B cell (primary cell): Measurements from ENCODE around the gene GABRB2. TPM values are rescaled to one million over a fixed set of nuclear protein-coding genes. Genes with fewer than 3 reads are reported as not detected.

Source experiments
- ATAC-seq: fragments of 200-7000 bp; cut with Tn5 transposase; one replicate; pipeline ENCODE4 v1.10.0; 2021; ENCODE audit warnings: low read depth, mild to moderate bottlenecking, moderate number of reproducible peaks, moderate library complexity
- CTCF ChIA-PET: fragments of 350-600 bp; sonication (Branson Sonifier 250); formaldehyde crosslinking; loops from one replicate; lab custom pipeline; 2021; ENCODE audit warnings: antibody characterized with exemption, inconsistent platforms; lab: Charles Lee
- POLR2A ChIA-PET: fragments of 350-600 bp; sonication (Branson Sonifier 250); formaldehyde crosslinking; loops from one replicate; lab custom pipeline; 2021; ENCODE audit warnings: antibody characterized with exemption; lab: Charles Lee
- DNase-seq: peaks from one replicate; pipeline ENCODE4 v3.0.0; 2013
- H2AFZ ChIP-seq: 2 replicates; pipeline ENCODE4 v1.6.1; 2012; ENCODE audit warnings: mild to moderate bottlenecking, low read depth, low read length; ENCODE audit not compliant: insufficient read depth, poor library complexity, severe bottlenecking
- H3K27ac ChIP-seq, 2 donors: 1 replicate in 1 of 2; 2 replicates in 1 of 2; pipeline ENCODE4 v1.5.1; 2012 to 2013; ENCODE audit warnings: low read length in 2 of 2, mild to moderate bottlenecking in 2 of 2, moderate library complexity in 1 of 2
- H3K27me3 ChIP-seq, 4 experiments: fragments of 200-600 bp in 1 of 4; sonication (generic) in 1 of 4; replicated peaks in 1 of 4; 1 replicate in 2 of 4; 2 replicates in 2 of 4; pipeline versions ENCODE4 v1.6.1 to v1.7.0; 2013 to 2016; ENCODE audit warnings: low read length in 3 of 4, mild to moderate bottlenecking in 2 of 4, mixed read lengths in 1 of 4, moderate library complexity in 1 of 4; ENCODE audit not compliant: insufficient read depth in 4 of 4, control insufficient read depth in 3 of 4; ENCODE audit errors: control extremely low read depth in 1 of 4
- H3K36me3 ChIP-seq, 2 experiments: replicated peaks in 1 of 2; 1 replicate in 1 of 2; 2 replicates in 1 of 2; pipeline versions ENCODE4 v1.6.1 to v1.7.1; 2013; ENCODE audit warnings: low read length in 1 of 2; ENCODE audit not compliant: insufficient read depth in 2 of 2, control insufficient read depth in 1 of 2; ENCODE audit errors: control extremely low read depth in 1 of 2, extremely low read depth in 1 of 2
- H3K4me1 ChIP-seq, 2 donors: fragments of 200-600 bp in 1 of 2; sonication (generic) in 1 of 2; 1 replicate in 1 of 2; 2 replicates in 1 of 2; pipeline versions ENCODE4 v1.5.1 to v1.6.1; 2013 to 2017; ENCODE audit warnings: low read length in 2 of 2; ENCODE audit not compliant: control insufficient read depth in 2 of 2, insufficient read depth in 2 of 2
- H3K4me2 ChIP-seq: replicated peaks from 2 replicates; pipeline ENCODE3; 2012; ENCODE audit warnings: mild to moderate bottlenecking, low read depth, low read length; ENCODE audit not compliant: poor library complexity, severe bottlenecking
- H3K4me3 ChIP-seq, 5 experiments: fragments of 200-600 bp in 1 of 5; sonication (generic) in 1 of 5; 1 replicate in 3 of 5; 2 replicates in 2 of 5; pipeline versions ENCODE4 v1.5.1 to v1.7.0; 2011 to 2016; ENCODE audit warnings: low read length in 4 of 5, mild to moderate bottlenecking in 4 of 5, low read depth in 2 of 5, control low read depth in 1 of 5, moderate library complexity in 1 of 5; ENCODE audit not compliant: insufficient read depth in 1 of 5; ENCODE audit errors: control extremely low read depth in 1 of 5, extremely low read depth in 1 of 5
- H3K79me2 ChIP-seq: fragments of 200-600 bp; sonication (generic); one replicate; pipeline ENCODE4 v1.6.0; 2016; ENCODE audit warnings: low read length; ENCODE audit not compliant: control insufficient read depth, insufficient read depth
- H3K9ac ChIP-seq: fragments of 200-600 bp; sonication (generic); 2 replicates; pipeline ENCODE4 v1.6.1; 2017; ENCODE audit warnings: mild to moderate bottlenecking, low read length, moderate library complexity
- H3K9me3 ChIP-seq, 3 donors: one replicate each; pipeline versions ENCODE4 v1.6.1 to v1.7.1; 2013; ENCODE audit warnings: low read length in 2 of 3; ENCODE audit not compliant: control insufficient read depth in 2 of 3, insufficient read depth in 1 of 3; ENCODE audit errors: control extremely low read depth in 1 of 3
- H4K20me1 ChIP-seq: 2 replicates; pipeline ENCODE4 v1.6.0; 2012; ENCODE audit warnings: mild to moderate bottlenecking, low read length; ENCODE audit not compliant: insufficient read depth, control insufficient read depth, poor library complexity, severe bottlenecking
- H3K27ac Mint-ChIP-seq: one replicate; pipeline ENCODE4 v1.8.0; 2021; ENCODE audit warnings: mixed read lengths
- H3K27me3 Mint-ChIP-seq: one replicate; pipeline ENCODE4 v1.8.0; 2021; ENCODE audit warnings: mixed read lengths
- H3K4me1 Mint-ChIP-seq: one replicate; pipeline ENCODE4 v1.8.0; 2021; ENCODE audit warnings: mixed read lengths
- H3K4me3 Mint-ChIP-seq: one replicate; pipeline ENCODE4 v1.8.0; 2021; ENCODE audit warnings: mixed read lengths
- H3K9me3 Mint-ChIP-seq: one replicate; pipeline ENCODE4 v1.8.0; 2022; ENCODE audit warnings: mixed read lengths; ENCODE audit not compliant: insufficient read depth
- EZH2 ChIP-seq: IDR thresholded peaks from 2 replicates; pipeline ENCODE4 v1.6.1; 2012; ENCODE audit warnings: borderline replicate concordance, low read depth, mild to moderate bottlenecking, moderate library complexity, low read length; ENCODE audit not compliant: insufficient read depth, poor library complexity, severe bottlenecking
- WGBS: methylation state at CpG from one replicate; pipeline ENCODE4 v1.1.5; 2013; ENCODE audit warnings: missing lambda C conversion rate; ENCODE audit not compliant: insufficient coverage; 5-methylcytosine and 5-hydroxymethylcytosine counted together
- intact Hi-C: fragments of 100-400 bp; cut with micrococcal nuclease; formaldehyde crosslinking; loops from one replicate; pipeline ENCODE4 v1.10.0; 2022
- polyA plus RNA-seq: library from polyadenylated mRNA; depleted of rRNA; stranded (reverse); fragments of >200 nt; gene quantifications from 2 replicates; pipeline ENCODE4 v1.2.3, GENCODE V29; 2012
- total RNA-seq, 2 donors: library from RNA; stranded (reverse); fragments of 120-200 nt in 1 of 2; gene quantifications; 1 replicate in 1 of 2; 2 replicates in 1 of 2; pipeline versions ENCODE4 v1.2.3 to v1.2.4, GENCODE V29; 2013 to 2022
- TF ChIP-seq, protein P1 (sequence below): fragments of 200-600 bp; IDR thresholded peaks from one replicate; pipeline ENCODE4 v1.8.0; 2022; ENCODE audit warnings: antibody characterized with exemption, mild to moderate bottlenecking

Gene GABRB2
- total and polyA plus RNA-seq, 2 donors (not counting 1 experiment from before 2014, with no cell fraction given) = 0.15 to 0.16 TPM

- H3K4me1 ChIP-seq = no peaks in the 10 kb centered on the region
- no peak overlapping the region for H3K27ac ChIP-seq
- no peak overlapping the region for H2AFZ ChIP-seq
- Mint-ChIP-seq H3K4me1 (no peaks in the 10 kb centered on the region), H3K27ac (no peak overlapping the region), H3K9me3 (no peaks in the 10 kb centered on the region), H3K4me3 (no peak overlapping the region), H3K27me3 (no peaks in the 10 kb centered on the region)
- H3K79me2 ChIP-seq = no peaks in the 10 kb centered on the region
- H3K4me2 ChIP-seq = no peak overlapping the region
- ATAC-seq = no peak
- ChIA-PET CTCF (no interaction called here), POLR2A (no interaction called here)
- intact Hi-C loops = no loop called here
- no peaks in the 10 kb centered on the region for H3K27me3 ChIP-seq
- no peaks in the 10 kb centered on the region for H4K20me1 ChIP-seq
- H3K9ac ChIP-seq = no peak overlapping the region
- H3K9me3 ChIP-seq = no peaks in the 10 kb centered on the region
- TF ChIP-seq, protein P1, sequence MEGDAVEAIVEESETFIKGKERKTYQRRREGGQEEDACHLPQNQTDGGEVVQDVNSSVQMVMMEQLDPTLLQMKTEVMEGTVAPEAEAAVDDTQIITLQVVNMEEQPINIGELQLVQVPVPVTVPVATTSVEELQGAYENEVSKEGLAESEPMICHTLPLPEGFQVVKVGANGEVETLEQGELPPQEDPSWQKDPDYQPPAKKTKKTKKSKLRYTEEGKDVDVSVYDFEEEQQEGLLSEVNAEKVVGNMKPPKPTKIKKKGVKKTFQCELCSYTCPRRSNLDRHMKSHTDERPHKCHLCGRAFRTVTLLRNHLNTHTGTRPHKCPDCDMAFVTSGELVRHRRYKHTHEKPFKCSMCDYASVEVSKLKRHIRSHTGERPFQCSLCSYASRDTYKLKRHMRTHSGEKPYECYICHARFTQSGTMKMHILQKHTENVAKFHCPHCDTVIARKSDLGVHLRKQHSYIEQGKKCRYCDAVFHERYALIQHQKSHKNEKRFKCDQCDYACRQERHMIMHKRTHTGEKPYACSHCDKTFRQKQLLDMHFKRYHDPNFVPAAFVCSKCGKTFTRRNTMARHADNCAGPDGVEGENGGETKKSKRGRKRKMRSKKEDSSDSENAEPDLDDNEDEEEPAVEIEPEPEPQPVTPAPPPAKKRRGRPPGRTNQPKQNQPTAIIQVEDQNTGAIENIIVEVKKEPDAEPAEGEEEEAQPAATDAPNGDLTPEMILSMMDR = no peak
- TF ChIP-seq EZH2 = no peak
- DNase-seq = no peak
- WGBS = 80% methylated on average over 1 of the region's 3 CpGs
- H3K4me3 ChIP-seq = no peak overlapping the region
- H3K36me3 ChIP-seq = no peaks in the 10 kb centered on the region
Measured at GRCh38 chr5:161406880-161407279, 139.6 kb downstream of the GABRB2 start.

DNA sequence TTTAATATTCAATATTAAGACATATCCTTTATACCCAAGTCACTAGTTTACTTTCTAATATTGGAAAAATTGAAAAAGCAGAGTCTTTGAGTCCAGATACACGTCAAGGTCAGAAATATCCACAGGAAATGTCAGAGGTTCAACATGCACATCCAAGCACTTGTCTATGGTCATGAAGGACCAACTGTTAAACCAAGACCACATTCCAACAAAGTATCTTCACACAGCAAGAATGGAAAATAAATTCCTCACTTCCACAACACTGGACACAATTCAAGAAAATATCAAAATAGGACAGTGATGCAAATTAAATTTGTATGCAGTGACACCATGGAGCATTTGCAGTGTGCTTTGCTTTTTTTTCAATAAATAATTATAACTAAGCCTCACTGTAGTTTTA, 142.5 kb downstream of the GABRB2 start:
- Histone ChIP-seq H2AFZ (no peak overlapping the region), H3K36me3 (no peaks in the 10 kb centered on the region), H3K9me3 (no peaks in the 10 kb centered on the region), H3K9ac (no peak overlapping the region), H3K4me1 (no peaks in the 10 kb centered on the region), H3K4me3 (no peak overlapping the region), H3K79me2 (no peaks in the 10 kb centered on the region), H3K27ac (no peak overlapping the region), H3K4me2 (no peak overlapping the region), H3K27me3 (no peaks in the 10 kb centered on the region), H4K20me1 (no peaks in the 10 kb centered on the region)
- no peaks in the 10 kb centered on the region for H3K4me1 Mint-ChIP-seq
- no peaks in the 10 kb centered on the region for H3K27me3 Mint-ChIP-seq
- ChIA-PET POLR2A (no interaction called here), CTCF (no interaction called here)
- intact Hi-C loops = no loop called here
- DNase-seq = no peak
- no peak for ATAC-seq
- no peaks in the 10 kb centered on the region for H3K9me3 Mint-ChIP-seq
- no peak overlapping the region for H3K27ac Mint-ChIP-seq
- no peak overlapping the region for H3K4me3 Mint-ChIP-seq
- WGBS = 36% methylated on average over 1 of the region's 1 CpG
- TF ChIP-seq, protein P1 = no peak
- TF ChIP-seq EZH2 = no peak
